ENCODE data around the gene GTPBP3. TPM values are rescaled to one million over a fixed set of nuclear protein-coding genes. Genes with fewer than 3 reads are reported as not detected.
A peak's percentile ranks its signal among the peaks of the same experiment; 100 is the strongest.

Gene GTPBP3
- total RNA-seq, 1 experiment from 2014 or later: 38.2 TPM

- no peak for DNase-seq (ENCODE audit: low read depth)
Measured at GRCh38 chr19:17327068-17327653, 10.2 kb upstream of the GTPBP3 start.

- DNase-seq (ENCODE audit: low read depth): no peak
Measured at GRCh38 chr19:17327654-17328516, 9.5 kb upstream of the GTPBP3 start.

GRCh38 chr19:17328517-17329365 is 8.6 kb upstream of the GTPBP3 start:
- no peak for DNase-seq (ENCODE audit: low read depth)

- no peak for DNase-seq (ENCODE audit: low read depth)
Measured at GRCh38 chr19:17329366-17330261, 7.7 kb upstream of the GTPBP3 start.

- DNase-seq (ENCODE audit: low read depth): no peak
Measured at GRCh38 chr19:17330262-17331044, 6.9 kb upstream of the GTPBP3 start.

GRCh38 chr19:17331045-17331558 is 6.3 kb upstream of the GTPBP3 start:
- DNase-seq (ENCODE audit: low read depth): no peak

- no peak for DNase-seq (ENCODE audit: low read depth)
Measured at GRCh38 chr19:17332360-17332676, 5.0 kb upstream of the GTPBP3 start.

- peak; percentile 58 for DNase-seq (ENCODE audit: low read depth)
Measured at GRCh38 chr19:17332677-17333581, 4.4 kb upstream of the GTPBP3 start.

GRCh38 chr19:17333611-17334413 is 3.5 kb upstream of the GTPBP3 start:
- DNase-seq (ENCODE audit: low read depth): peak; percentile 86

- DNase-seq (ENCODE audit: low read depth): peak; percentile 95
Measured at GRCh38 chr19:17334414-17335409, 2.6 kb upstream of the GTPBP3 start, which contains the start of gene ANO8. Gene ANO8 (minus strand): TSS chr19:17334855. CDS start chr19:17334670, 185 bp downstream.

- no peak for DNase-seq (ENCODE audit: low read depth)
Measured at GRCh38 chr19:17335575-17335974, 1.8 kb upstream of the GTPBP3 start.

- no peak for DNase-seq (ENCODE audit: low read depth)
Measured at GRCh38 chr19:17337675-17338432, 501 bp downstream of the GTPBP3 start.

GRCh38 chr19:17338433-17339078 is 1.2 kb downstream of the GTPBP3 start:
- no peak for DNase-seq (ENCODE audit: low read depth)

GRCh38 chr19:17339088-17339741 is 1.9 kb downstream of the GTPBP3 start:
- no peak for DNase-seq (ENCODE audit: low read depth)

Data from HT1080 (cell line).